Right renal pelvis (tissue), 4 donors: Measurements from ENCODE around the gene GALNT9. TPM values are rescaled to one million over a fixed set of nuclear protein-coding genes. Genes with fewer than 3 reads are reported as not detected.
"Not testable (repeated sequence)": the region's sequence is repeated elsewhere in the genome, so short reads cannot be mapped to it uniquely, and the experiment has no call there.

ENCODE experiments used
- DNase-seq, 4 donors: peaks; one replicate each; pipeline ENCODE4 v3.0.0-alpha.2; 2013; ENCODE audit warnings: low read depth in 4 of 4, low spot score in 3 of 4, missing footprints in 1 of 4
- polyA plus RNA-seq, 4 donors: library from polyadenylated mRNA; unstranded; fragments of 120-200 nt; gene quantifications; one replicate each; pipeline ENCODE4 v1.2.1, GENCODE V29; 2013; ENCODE audit not compliant: insufficient read length in 4 of 4

The GALNT9 gene
- 1 to 10 TPM; 7.7 to 8.8 (median 8.4) TPM for polyA plus RNA-seq

DNA sequence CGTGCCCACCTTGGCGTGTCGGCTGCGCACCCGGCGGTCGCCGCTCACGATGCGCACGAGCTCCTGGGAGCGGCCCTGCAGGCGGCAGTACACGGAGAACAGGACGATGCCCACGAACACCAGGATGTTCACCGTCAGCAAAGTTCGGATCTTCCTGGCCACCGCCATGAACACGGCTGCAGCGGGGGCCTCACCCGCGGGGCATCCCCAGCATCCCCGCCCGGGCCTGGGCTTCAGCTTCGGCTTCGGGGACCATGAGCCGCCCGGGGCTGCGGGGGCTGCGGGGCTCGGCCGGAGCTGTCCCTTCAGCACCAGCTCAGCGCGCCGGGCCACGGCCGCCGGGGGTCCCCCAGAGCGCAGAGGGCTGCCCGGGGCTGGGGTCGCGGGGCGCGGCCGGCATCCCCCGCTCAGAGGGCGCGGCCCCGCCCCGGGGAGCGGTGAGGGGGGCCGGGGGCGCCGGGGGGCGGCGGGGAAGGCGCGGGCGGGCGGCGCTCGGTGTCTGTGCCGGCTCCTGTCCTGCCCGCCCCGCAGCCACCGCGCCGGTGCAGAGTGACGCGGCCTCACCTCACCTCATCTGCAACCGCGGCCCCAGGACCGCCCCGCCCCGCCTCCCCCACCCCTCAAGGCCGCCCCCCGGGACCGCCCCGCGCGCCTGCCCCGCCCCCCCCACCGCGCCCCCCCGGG is at the start of gene GALNT9:
GALNT9 (minus strand) TSS at position 554 of the 684 bp plus-strand sequence; CDS start at position 168, 386 bp downstream.
- no peak for DNase-seq

DNA sequence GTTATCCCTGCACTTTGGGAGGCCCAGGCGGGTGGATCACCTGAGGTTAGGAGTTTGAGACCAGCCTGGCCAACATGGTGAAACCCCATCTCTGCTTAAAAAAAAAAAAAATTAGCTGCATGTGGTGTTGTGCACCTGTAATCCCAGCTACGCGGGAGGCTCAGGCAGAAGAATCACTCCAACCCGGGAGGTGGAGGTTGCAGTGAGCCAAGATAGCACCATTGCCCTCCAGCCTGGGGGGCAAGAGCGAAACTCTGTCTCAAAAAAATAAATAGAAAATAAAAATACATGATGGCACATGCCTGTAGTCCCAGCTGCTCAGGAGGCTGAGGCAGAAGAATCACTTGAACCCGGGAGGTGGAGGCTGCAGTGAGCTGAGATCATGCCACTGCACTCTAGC is 49.7 kb upstream of the GALNT9 start:
- not testable (repeated sequence) for DNase-seq

DNA sequence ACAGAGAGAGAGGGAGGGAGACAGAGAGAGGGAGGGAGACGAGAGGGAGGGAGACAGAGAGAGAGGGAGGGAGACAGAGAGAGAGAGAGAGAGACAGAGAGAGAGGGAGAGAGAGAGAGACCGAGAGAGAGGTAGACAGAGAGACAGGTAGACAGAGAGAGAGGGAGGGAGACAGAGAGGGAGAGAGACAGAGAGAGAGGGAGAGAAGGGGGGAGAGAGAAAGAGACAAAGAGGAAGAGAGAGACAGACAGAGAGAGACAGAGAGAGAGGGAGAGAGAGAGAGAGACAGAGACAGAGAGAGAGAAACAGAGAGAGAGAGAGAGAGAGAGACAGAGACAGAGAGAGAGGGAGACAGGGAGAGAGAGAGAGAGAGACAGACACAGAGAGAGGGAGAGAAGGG is 47.8 kb upstream of the GALNT9 start:
- DNase-seq: no peak

DNA sequence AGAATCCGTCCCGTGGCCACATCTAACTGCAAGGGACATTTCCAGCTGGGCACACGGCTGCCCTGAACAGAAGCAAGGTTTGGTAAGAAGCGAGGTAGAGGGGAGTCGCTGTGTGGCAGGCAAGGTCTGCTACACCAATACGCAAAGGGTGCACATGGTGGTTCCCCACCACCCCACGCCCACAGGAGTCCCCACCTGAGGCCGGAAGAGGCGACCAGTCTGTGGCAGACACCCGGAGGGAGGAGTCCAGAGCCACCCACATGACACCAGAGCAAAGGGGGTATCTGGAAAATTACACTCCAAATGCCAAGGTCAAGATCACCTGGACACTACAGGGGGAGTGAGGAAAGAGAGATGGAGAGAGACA is 47.1 kb upstream of the GALNT9 start:
- no peak for DNase-seq

DNA sequence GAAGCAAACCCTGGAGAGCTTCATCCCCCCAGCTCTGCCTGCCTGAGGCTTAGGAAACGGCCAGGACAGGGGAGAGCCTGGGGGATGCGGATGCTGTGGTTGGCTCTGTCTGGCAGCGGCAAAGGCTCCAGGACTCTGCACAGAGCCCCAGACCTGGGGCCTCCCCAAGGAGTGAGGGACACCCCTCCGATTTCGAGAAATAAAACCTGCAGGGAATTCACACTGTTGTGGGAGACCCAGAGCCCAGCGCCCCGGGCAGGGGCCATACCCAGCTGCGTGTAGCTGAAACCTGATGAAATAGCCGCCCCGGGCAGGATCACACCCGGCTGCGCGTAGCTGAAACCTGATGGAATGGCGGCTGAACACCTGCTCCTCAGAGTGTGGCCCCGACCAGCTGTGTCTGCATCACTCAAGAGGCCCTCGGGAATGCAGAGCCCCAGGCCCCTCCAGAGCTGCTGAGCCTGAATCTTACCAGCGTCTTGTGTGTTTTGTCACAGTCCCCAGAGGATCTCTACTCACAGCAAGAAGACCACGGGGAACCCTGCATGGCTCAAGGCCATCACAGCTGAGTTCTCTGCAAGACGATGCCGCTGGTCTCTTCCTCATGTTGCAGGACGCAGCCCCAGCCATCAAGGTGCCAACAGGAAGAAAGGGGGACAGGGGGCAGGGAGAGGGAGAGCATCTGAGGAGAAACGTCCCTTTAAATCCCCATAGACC is 46.5 kb upstream of the GALNT9 start:
- DNase-seq: no peak

DNA sequence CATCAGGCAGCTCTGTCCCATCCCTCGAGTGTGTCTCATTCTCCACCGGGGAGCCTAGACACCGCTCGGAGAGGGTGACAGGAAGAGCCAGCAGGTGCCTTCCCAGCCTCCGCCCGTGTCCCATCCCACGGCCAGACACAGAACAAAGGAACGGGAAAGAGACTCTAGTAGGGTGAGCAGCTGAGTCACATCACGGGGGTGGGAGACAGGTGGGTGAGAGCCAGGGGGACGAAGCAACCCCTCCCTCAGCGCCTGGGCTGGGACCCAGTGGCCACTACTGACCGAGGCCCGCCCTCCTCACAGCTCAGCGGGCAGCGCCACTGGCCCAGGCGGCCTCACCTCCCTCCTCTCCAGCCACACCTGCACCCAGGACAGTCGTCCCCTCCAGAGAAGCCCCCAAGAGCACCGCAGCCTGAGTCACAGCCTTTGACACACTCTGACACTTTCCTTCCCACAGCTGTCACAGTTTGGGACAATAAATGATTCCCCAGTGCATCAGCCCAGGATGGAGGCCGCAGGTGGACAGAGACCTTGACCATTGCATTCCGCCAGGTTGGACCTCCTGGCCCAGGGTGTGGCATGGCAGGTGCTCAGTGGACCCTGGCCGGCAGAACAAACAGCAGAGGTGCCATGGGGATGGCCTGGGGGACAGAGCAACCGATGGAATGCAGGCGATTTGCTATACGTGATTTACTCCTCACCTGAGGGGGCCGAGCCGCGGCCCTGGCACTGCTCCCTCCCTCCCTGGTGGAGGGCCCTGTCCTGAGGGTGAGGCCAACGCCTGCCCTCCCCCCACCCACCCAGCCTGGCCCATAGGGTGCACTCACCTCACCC is 45.4 kb upstream of the GALNT9 start:
- DNase-seq: no peak

DNA sequence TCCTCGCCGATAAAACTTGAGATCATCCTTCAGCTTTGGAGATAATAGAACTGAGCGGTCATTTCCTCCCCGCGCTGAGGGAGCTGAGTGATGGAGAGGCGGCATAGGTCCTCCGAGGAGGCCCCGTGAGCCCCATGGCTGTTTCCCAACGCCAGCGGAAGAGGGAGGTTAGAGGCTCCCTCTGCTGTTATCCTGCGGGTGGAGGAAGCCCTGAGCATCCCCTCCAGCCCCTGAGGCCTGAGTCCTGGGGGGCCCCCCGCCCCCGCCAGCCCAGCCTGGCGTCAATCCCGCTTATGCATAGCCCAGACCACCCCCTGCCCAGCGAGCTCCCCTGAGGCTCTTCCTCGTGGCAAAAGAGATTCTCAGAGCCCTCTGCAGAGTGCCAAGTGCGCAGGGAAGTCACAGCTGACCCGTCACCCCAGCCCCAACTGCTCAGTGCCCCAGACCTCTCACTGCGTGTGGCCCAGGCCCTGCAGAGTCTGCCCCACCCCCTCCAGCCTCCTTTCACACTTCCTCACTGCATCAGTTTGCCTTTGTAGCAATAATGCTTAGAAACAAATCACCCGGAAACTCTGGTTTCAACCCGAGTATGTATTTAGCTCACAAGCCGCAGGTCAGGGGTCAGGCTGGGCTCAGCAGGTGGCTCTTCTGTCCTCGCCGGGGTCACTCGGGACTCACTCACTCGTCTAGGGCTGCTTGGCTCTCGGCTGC is 44.7 kb upstream of the GALNT9 start:
- no peak for DNase-seq

DNA sequence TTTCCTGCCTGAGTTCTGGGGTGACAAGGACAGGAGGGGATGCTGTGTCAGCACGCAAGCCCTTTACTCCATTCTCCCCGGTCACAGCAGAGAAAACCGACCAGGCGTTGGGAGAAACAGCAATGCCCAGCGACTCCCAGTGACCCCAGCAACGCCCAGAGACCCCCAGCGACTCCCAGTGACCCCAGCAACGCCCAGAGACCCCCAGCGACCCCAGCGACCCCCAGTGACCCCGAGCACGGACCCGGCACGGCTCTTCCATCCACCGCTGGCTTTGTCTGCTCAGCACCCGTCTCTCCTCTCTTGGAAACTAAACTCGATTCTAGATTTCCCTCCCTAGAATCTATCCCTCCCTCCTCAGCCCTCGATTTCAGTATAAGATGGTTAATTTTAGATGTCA is 38.5 kb upstream of the GALNT9 start:
- no peak for DNase-seq

DNA sequence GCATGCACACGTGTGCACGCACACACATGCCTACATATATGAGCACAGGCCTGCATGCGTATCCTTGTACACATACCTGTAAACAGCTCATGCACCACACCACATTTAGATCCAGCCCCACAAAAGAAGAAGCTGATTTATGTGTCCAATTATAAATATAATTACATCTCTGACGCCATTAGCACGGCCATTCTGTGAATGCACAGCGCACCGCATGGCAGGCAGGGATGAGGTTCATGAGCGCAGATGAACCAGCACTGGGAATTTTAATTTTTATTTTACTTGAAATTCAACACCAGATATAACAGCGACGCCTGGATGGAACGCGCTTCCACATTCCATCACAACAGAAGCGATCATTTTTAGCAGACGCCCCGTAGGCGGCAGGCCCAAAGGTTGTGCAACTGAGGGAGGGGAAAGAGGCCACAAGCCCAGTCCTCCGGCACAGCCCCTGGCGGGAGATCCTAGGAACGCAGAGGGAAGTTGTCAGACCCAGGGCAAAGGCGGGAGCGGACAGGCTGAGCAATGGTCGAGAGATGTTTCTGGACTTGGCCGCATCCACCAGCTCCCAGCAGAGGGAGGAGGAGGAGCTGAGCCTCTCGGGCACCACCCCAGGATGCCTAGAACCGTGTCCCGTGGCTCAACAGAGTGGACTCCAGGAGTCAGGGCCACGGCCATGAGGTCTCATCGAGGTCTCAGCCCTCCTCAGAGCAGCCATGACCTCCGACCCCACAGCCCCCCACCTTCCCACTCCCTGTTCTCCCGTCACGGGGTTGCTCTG is 37.9 kb upstream of the GALNT9 start:
- DNase-seq: no peak

DNA sequence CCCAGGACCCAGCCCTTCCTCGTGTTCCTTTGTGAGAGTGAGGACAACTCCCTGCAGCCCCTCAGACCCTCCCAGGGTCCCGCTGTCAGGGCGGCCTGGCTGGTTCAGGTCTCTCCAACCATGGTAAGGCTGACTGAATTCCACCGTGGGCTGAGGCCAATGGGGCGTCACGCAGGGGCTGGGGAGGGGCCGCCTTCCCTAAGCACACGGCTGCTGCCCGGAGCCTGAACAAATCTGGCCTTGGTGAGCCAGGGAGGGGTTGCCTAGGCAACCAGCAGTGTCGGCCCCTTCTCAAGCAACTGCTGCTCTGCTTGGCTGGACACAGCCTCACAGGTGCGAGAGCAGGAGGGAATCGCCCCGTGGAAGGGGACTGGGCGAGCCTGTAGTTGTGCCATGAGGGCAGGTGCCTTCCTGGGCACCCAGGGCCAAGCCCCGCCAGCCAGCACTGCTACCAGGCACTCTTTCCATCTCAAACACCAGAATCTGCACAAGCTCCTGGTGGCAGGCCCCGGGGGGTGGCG is 37.0 kb upstream of the GALNT9 start:
- peak in 2 of 4 donors; percentile 72 for DNase-seq

DNA sequence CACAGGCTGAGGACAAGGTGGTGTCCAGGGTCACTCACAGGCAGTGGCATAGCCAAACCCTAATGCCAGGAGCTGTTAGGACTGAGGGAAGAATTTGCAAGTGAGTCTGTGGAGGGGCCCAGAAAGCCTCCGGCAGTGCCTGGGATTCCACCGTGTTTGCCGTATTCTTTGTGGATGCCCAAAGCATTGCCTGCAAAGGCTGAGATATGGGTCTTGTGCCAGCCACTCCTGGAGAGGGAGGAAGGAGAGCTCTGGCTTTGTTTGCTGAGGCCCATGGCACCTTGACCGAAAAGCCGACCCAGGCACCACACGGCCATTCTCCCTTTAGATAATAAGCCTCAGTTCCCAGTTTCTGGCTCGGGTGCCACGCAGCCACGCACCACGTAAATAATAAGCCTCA is 35.8 kb upstream of the GALNT9 start:
- DNase-seq: no peak

DNA sequence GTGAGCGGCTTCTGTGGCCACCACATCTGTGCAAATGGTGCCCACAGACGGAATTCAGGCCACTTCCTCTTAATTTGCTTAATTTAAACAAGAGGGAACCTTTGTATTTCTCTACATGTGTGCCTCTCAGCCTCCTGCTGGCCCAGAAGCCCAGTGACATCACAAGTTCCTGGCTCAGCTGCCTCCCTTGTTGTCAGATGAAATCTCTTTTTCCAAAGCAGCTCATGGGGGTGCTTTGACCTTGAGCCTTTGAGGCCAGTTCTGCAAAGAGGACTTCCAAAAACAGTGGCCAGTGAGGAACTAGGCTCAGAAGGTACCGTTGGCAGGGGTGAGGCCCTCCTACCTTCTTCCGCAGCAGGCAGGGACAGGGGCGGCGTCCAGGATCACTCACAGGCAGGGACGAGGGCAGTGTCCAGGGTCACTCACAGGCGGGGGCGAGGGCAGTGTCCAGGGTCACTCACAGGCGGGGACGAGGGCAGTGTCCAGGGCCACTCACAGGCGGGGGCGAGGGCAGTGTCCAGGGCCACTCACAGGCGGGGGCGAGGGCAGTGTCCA is 35.0 kb upstream of the GALNT9 start:
- DNase-seq: no peak

DNA sequence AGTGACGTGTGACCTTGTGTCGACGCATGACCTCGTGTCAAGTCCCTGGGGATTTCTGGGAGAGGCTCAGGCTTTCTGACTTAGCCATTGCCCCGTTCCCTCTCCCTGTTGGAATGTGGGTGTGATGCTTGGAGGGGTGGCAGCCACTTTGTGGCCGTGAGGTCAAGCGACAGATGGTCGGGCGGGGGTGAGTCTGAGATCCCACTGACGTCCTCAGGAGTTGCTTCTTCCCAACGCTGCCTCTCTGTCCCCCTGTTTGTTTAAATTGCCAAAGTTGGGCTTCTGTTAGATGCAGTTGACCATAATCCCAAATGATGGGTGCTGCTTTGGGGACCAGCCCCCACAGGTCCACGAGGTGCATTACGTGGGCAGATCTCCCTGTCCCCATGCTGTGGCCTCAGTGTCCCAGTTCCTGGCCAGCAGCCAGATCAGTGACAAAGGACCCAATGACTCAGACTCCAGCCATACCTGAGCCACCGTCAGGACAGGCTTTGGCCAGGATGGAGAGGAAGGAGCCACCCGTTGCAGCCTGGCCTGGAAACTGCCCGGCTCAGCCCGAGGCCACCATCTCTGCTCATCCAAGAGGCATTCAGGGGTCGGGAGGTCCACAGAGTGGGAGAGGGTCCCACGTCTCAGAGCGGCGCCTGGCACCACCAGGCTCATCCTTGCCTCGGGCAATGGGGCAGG is 34.4 kb upstream of the GALNT9 start:
- DNase-seq: no peak

DNA sequence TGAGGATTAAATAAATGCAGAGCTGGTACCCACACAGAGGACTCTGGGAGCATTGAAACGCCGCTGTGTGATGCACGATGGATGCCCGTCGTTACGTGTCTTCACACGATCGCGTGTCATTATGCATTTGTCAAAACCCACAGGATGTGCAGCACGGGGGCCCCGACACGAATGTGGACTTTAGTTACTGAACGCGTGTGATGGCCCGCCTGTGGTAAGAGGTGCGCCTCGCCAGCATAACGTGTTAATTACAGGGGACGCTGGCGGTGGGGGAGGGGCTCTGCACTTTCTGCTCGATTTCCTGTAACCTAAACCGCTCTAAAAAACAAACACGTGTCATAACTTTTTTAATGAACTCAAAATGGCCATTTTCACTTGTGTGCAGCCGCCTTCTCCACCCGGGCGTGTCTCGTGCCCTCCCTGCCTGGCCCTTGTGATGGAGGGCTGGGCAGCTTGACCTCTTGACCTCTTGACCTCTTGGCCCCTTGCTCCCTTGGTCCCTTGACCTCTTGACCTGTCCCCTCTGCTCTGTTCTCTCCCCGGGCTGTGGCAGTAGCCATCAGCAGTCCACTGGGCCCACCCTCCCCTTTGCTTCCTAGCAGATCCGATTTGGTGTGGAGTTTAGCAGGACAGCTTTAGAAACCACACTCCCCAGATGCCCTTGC is 33.7 kb upstream of the GALNT9 start:
- no peak for DNase-seq

DNA sequence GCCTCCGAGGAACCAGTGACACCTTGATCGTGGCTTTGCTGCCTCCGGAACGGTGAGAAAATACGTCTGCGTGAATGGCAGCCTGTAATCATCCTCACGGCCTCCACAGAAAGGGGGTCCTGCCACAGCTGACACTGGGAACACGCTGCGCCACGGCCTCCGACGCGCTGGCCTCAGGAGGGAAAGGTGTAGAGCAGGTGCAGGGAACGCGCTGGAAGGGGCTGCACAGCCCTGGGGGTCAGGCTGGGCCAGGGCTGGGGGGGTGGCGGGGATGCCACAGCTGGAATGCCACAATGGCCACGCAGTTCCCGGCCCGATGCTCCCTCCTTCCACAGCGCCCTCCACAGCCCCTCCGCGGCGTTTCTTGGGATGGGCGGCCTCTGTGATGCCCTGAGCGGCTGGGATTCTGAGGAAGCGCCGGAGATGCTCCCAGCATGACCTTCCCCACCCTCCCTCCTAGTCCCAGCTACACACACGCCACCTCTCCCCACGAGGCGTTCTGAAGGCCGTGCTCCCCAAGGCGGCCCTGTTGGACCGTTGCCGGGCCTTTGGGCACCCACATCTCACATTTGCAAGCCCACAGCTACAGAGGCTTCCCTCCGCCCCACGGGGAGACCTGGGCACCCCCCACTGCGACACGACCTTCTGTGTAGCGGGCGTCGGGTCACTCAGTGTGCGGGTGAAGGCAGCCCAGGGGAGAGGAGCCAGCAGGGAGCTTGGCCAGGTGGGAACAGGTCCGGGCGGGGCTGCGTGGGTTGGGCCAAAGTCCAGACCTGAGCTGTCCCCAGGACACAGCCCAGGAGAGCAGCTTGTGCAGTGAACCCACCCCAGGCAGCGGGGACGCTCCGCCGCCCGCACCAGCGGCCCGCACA is 31.8 kb upstream of the GALNT9 start:
- no peak for DNase-seq

DNA sequence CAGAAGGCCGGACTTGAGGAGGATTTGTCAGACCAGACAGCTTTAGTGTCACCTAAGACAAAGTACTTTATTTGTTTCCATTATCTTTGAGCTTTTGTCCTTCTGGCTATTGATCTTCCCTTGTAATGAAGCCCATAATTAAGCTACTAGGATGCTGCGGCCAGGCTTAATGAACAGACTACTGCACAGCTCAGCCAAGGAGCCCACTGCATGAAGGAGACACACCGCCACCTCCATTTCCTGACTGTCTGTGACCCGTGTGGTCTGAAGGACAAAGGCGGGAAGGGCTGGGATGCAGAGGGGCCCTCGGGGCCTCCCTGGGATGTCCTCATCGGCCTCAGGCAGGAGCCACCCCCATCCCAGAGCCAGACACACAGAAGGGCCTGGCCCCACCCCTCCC is 31.0 kb upstream of the GALNT9 start:
- no peak for DNase-seq

DNA sequence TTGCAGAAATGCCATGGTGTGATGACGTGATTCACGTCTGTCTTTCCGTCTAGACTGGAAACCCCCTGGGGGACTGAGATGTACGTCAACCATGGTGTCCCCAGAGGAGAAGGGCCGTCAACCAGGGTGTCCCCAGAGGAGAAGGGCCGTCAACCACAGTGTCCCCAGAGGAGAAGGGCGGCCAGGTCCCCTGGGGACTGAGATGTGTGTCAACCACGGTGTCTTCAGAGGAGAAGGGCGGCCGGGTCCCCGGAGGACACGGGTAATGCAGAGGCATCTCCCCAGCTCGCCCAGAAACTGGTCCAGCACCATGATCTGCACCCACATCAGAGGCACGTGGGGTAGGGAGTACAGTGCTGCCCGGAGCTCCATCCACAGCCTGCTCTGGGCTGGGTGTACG is 30.6 kb upstream of the GALNT9 start:
- DNase-seq: no peak
